Esophagus squamous epithelium (tissue), 5 donors: ENCODE results near the gene NID1. TPM values are rescaled to one million over a fixed set of nuclear protein-coding genes. Genes with fewer than 3 reads are reported as not detected.
"Not testable (repeated sequence)": the region's sequence is repeated elsewhere in the genome, so short reads cannot be mapped to it uniquely, and the experiment has no call there.

ENCODE experiments used
- DNase-seq: peaks from one replicate; lab custom pipeline; 2025; lab: John Stamatoyannopoulos, UW
- H3K27ac ChIP-seq, 4 donors: fragments of 200-600 bp; sonication (generic); one replicate each; pipeline ENCODE4 v1.5.1; 2016 to 2019; ENCODE audit warnings: mild to moderate bottlenecking in 1 of 4
- H3K27me3 ChIP-seq, 4 donors: fragments of 200-600 bp; sonication (generic); 1 replicate in 3 of 4; 2 replicates in 1 of 4; pipeline versions ENCODE4 v1.5.1 to v1.6.0; 2017 to 2021; ENCODE audit warnings: antibody characterized with exemption in 1 of 4
- H3K36me3 ChIP-seq, 3 donors: fragments of 200-600 bp; sonication (generic); one replicate each; pipeline ENCODE4 v1.5.1; 2016 to 2019
- H3K4me1 ChIP-seq, 3 donors: fragments of 200-600 bp; sonication (generic); one replicate each; pipeline ENCODE4 v1.5.1; 2017 to 2019
- H3K4me3 ChIP-seq, 4 donors: fragments of 200-600 bp; sonication (generic); 1 replicate in 3 of 4; 2 replicates in 1 of 4; pipeline ENCODE4 v1.5.1; 2016 to 2019; ENCODE audit warnings: mild to moderate bottlenecking in 2 of 4, moderate library complexity in 1 of 4
- H3K9me3 ChIP-seq, 3 donors: fragments of 200-600 bp; sonication (generic); one replicate each; pipeline ENCODE4 v1.5.1; 2016 to 2019
- CTCF ChIP-seq, 6 experiments: fragments of 450-650 bp in 4 of 6; fragments of 200-600 bp in 2 of 6; sonication (generic) in 2 of 6; IDR thresholded peaks; one replicate each; pipeline ENCODE4 v1.5.1; 2016 to 2019; ENCODE audit warnings: antibody characterized with exemption in 6 of 6, mild to moderate bottlenecking in 4 of 6, moderate library complexity in 4 of 6
- POLR2A ChIP-seq, 4 donors: fragments of 450-650 bp; IDR thresholded peaks; one replicate each; pipeline ENCODE4 v1.6.1; 2017; ENCODE audit warnings: antibody characterized with exemption in 4 of 4, mild to moderate bottlenecking in 4 of 4, moderate library complexity in 3 of 4
- WGBS, 2 donors: methylation state at CpG; one replicate each; pipeline ENCODE4 v1.1.5; 2018; 5-methylcytosine and 5-hydroxymethylcytosine counted together
- intact Hi-C: fragments of 100-400 bp; cut with DNase I; formaldehyde crosslinking; loops from one replicate; pipeline ENCODE4 v1.15.0; 2022
- total RNA-seq, 4 donors: library from RNA; depleted of rRNA; stranded (reverse); fragments of >200 nt; gene quantifications; one replicate each; pipeline ENCODE4 v1.1.0, GENCODE V29; 2016
- donor health status: DM: yes; HTN: yes; CAD: no.

The NID1 gene
- total RNA-seq, 4 donors from 2014 or later: 3.6 to 120 (median 28.5) TPM

- Histone ChIP-seq H3K36me3 (no peaks in the 10 kb centered on the region), H3K9me3 (peaks cover 0 to 10% (median 8%) of the 10 kb centered on the region in 3 donors), H3K4me3 (no peak overlapping the region), H3K27ac (no peak overlapping the region), H3K4me1 (peaks cover 0 to 10% (median 0%) of the 10 kb centered on the region in 3 donors), H3K27me3 (peaks cover 0 to 25% (median 0%) of the 10 kb centered on the region in 4 donors)
- intact Hi-C loops: loop anchor here (10.0 kb wide), 1 partner anchor 774 kb away; no protein-coding TSS in a partner anchor
- WGBS, 2 donors: 74 to 100% methylated on average over 1 to 4 of the region's 15 CpGs
- no peak for DNase-seq
- no peak for TF ChIP-seq CTCF (IDR thresholded peaks at IDR 0.05)
- TF ChIP-seq POLR2A (IDR thresholded peaks at IDR 0.05): no peak
These were observed 35.9 kb upstream of the NID1 start for GRCh38 chr1:236100799-236101198.

- Histone ChIP-seq H3K4me1 (peaks cover 0 to 10% (median 0%) of the 10 kb centered on the region in 3 donors), H3K27me3 (peaks cover 0 to 25% (median 0%) of the 10 kb centered on the region in 4 donors), H3K4me3 (no peak overlapping the region), H3K9me3 (peaks cover 0 to 10% (median 8%) of the 10 kb centered on the region in 3 donors), H3K27ac (no peak overlapping the region), H3K36me3 (no peaks in the 10 kb centered on the region)
- no peak for TF ChIP-seq POLR2A (IDR thresholded peaks at IDR 0.05)
- TF ChIP-seq CTCF (IDR thresholded peaks at IDR 0.05): no peak
- 21 to 32% methylated on average over 10 to 12 of the region's 12 CpGs for WGBS, 2 donors
- intact Hi-C loops: no loop called here
- DNase-seq: no peak
These were observed 34.6 kb upstream of the NID1 start for GRCh38 chr1:236099355-236099974.

GRCh38 chr1:236098267-236098666 lies 33.4 kb upstream of the NID1 start:
- Histone ChIP-seq H3K4me3 (no peak overlapping the region), H3K36me3 (no peaks in the 10 kb centered on the region), H3K4me1 (peaks cover 0 to 6% (median 0%) of the 10 kb centered on the region in 3 donors), H3K9me3 (peaks cover 0 to 10% (median 8%) of the 10 kb centered on the region in 3 donors), H3K27me3 (peaks cover 0 to 24% (median 0%) of the 10 kb centered on the region in 4 donors), H3K27ac (no peak overlapping the region)
- no peak for TF ChIP-seq POLR2A (IDR thresholded peaks at IDR 0.05)
- no peak for TF ChIP-seq CTCF (IDR thresholded peaks at IDR 0.05)
- intact Hi-C loops: no loop called here
- 53 to 100% methylated on average over 1 of the region's 1 CpG for WGBS, 2 donors
- DNase-seq: no peak

- intact Hi-C loops, H3K4me3 ChIP-seq, H3K36me3 ChIP-seq, H3K4me1 ChIP-seq: not testable (repeated sequence)
- peak overlapping the region in 3 of 4 donors; percentile 19 to 50 (median 50) for H3K27ac ChIP-seq
- WGBS, 2 donors: 54 to 58% methylated on average over 15 of the region's 15 CpGs
- H3K27me3 ChIP-seq: peaks cover 0 to 14% (median 0%) of the 10 kb centered on the region in 4 donors
- DNase-seq: peak; percentile 77
- H3K9me3 ChIP-seq: peaks cover 0 to 10% (median 8%) of the 10 kb centered on the region in 3 donors
These were observed 32.0 kb upstream of the NID1 start for GRCh38 chr1:236096660-236097482.

GRCh38 chr1:236095705-236096520 lies 31.0 kb upstream of the NID1 start:
- no peak overlapping the region for H3K4me3 ChIP-seq
- peaks cover 0 to 10% (median 8%) of the 10 kb centered on the region in 3 donors for H3K9me3 ChIP-seq
- H3K4me1 ChIP-seq: peaks cover 0 to 6% (median 0%) of the 10 kb centered on the region in 3 donors
- no peak overlapping the region for H3K27ac ChIP-seq
- no peaks in the 10 kb centered on the region for H3K36me3 ChIP-seq
- intact Hi-C loops: no loop called here
- no peak for DNase-seq
- 78 to 89% methylated on average over 3 of the region's 3 CpGs for WGBS, 2 donors
- no peak for TF ChIP-seq CTCF (IDR thresholded peaks at IDR 0.05)
- no peak for TF ChIP-seq POLR2A (IDR thresholded peaks at IDR 0.05)
- peaks cover 0 to 12% (median 0%) of the 10 kb centered on the region in 4 donors for H3K27me3 ChIP-seq
